ENCODE measurements around the gene SRCIN1. TPM values are rescaled to one million over a fixed set of nuclear protein-coding genes. Genes with fewer than 3 reads are reported as not detected.
"Not testable (repeated sequence)": the region's sequence is repeated elsewhere in the genome, so short reads cannot be mapped to it uniquely, and the experiment has no call there.

SRCIN1 gene
- total RNA-seq, 1 donor from 2014 or later, result not detected

DNA sequence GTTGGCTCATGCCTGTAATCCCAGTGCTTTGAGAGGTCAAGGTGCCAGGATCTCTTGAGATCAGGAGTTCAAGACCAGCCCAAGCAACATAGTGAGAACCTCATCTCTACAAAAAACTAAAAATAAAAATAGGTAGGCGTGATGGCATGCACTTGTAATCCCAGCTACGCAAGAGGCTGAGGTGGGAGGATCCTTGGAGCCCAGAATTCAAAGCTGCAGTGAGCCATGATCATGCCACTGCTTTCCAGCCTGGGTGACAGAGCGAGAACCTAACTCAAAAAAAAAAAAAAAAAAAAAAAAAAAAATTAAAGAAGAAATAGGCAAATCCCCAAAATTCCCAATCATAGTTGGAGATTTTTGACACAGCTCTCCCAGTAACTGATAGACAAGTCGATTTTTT, 32.2 kb upstream of the SRCIN1 start:
- Histone ChIP-seq H3K36me3 (no peaks in the 10 kb centered on the region), H3K4me1 (no peaks in the 10 kb centered on the region), H3K27ac (no peak overlapping the region), H3K27me3 (no peaks in the 10 kb centered on the region), H3K4me3 (no peak overlapping the region), H3K9me3 (no peaks in the 10 kb centered on the region)
- peak in 1 of 2 donors; percentile 25 for DNase-seq (ENCODE audit: low spot score in 2 of 2)
- TF ChIP-seq, protein P1, sequence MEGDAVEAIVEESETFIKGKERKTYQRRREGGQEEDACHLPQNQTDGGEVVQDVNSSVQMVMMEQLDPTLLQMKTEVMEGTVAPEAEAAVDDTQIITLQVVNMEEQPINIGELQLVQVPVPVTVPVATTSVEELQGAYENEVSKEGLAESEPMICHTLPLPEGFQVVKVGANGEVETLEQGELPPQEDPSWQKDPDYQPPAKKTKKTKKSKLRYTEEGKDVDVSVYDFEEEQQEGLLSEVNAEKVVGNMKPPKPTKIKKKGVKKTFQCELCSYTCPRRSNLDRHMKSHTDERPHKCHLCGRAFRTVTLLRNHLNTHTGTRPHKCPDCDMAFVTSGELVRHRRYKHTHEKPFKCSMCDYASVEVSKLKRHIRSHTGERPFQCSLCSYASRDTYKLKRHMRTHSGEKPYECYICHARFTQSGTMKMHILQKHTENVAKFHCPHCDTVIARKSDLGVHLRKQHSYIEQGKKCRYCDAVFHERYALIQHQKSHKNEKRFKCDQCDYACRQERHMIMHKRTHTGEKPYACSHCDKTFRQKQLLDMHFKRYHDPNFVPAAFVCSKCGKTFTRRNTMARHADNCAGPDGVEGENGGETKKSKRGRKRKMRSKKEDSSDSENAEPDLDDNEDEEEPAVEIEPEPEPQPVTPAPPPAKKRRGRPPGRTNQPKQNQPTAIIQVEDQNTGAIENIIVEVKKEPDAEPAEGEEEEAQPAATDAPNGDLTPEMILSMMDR (IDR thresholded peaks at IDR 0.05), result no peak
- intact Hi-C loops (cut with DNase I), result no loop called here

DNA sequence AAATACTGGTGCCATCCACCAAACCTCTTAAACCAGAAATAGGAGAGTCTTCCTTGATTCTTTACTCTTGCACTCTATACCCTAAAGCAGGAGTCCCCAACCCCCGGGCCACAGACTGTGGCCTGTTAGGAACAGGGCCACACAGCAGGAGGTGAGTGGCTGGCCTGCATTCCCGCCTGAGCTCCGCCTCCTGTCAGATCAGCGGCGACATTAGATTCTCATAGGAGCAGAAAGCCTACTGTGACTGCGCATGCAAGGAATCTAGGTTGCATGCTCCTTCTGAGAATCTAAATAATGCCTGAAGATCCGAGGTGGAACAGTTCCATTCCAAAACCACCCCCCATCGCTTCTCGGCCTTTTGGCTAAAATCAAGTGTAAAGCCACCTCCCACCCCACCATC, 30.3 kb upstream of the SRCIN1 start:
- Histone ChIP-seq H3K27ac (no peak overlapping the region), H3K9me3 (no peaks in the 10 kb centered on the region), H3K4me1 (no peaks in the 10 kb centered on the region), H3K36me3 (no peaks in the 10 kb centered on the region), H3K27me3 (no peaks in the 10 kb centered on the region), H3K4me3 (no peak overlapping the region)
- TF ChIP-seq, protein P1 (IDR thresholded peaks at IDR 0.05), result no peak
- DNase-seq (ENCODE audit: low spot score in 2 of 2), result peak in 1 of 2 donors; percentile 18
- intact Hi-C loops (cut with DNase I), result no loop called here

DNA sequence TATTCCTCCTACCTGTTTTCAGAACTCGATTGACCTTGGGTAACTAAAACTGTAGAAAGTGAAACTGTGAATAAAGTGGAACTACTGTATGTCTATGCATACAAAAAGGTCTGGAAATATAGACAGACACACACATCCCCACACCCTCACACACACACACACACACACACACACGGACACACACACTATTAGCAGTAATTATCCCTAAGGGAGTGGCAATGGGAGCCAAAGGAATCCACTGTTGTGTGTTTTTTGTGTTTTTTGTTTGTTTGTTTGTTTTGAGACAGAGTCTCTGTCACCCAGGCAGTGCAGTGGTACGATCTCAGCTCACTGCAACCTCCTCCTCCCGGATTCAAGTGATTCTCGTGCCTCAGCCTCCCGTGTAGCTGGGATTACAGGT, 26.6 kb upstream of the SRCIN1 start:
- Histone ChIP-seq H3K27me3 (no peaks in the 10 kb centered on the region), H3K27ac (no peak overlapping the region), H3K4me3 (no peak overlapping the region), H3K4me1 (no peaks in the 10 kb centered on the region), H3K9me3 (no peaks in the 10 kb centered on the region), H3K36me3 (no peaks in the 10 kb centered on the region)
- TF ChIP-seq, protein P1 (IDR thresholded peaks at IDR 0.05), result no peak
- DNase-seq (ENCODE audit: low spot score in 2 of 2), result peak in 1 of 2 donors; percentile 27
- intact Hi-C loops (cut with DNase I), result no loop called here

DNA sequence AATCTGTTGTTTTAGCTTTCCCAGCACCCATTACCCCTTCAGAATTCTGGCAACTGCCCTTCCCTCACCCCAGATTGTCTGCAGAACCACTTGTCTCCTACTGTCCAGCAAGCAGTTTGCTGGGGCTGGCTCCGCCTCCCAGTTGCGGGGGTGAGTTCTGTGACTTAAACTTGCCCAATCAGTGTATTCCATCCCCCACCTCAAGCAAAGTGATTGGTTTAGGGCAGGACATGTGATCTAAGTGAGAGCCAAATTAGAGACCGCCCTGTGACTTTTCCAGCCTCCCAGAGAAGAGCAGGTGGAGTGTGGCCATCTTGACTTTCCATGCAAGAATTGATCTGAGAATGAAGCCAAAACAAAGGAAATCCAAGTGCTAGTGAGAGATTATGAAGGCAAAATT, 22.7 kb upstream of the SRCIN1 start:
- Histone ChIP-seq H3K27ac (no peak overlapping the region), H3K4me1 (no peaks in the 10 kb centered on the region), H3K36me3 (no peaks in the 10 kb centered on the region), H3K9me3 (no peaks in the 10 kb centered on the region), H3K4me3 (no peak overlapping the region), H3K27me3 (no peaks in the 10 kb centered on the region)
- DNase-seq (ENCODE audit: low spot score in 2 of 2), result peak in 1 of 2 donors; percentile 7
- intact Hi-C loops (cut with DNase I), result no loop called here
- TF ChIP-seq, protein P1 (IDR thresholded peaks at IDR 0.05), result no peak

DNA sequence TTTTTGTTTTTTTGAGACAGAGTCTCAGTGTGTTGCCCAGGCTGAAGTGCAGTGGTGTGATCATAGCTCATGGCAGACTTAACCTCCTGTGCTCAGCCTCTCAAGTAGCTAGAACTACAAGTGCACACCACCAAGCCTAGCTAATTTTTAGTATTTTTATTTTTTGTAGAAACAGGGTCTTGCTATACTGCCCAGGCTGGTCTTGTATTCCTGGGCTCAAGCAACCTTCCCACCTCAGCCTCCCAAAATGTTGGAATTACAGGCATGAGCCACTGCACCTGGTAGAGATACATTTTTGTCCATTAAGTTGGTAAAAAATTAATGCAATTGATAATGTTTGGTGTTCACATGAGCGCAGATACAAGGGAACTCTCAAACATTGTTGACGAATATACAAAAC, 22.2 kb upstream of the SRCIN1 start:
- Histone ChIP-seq H3K4me3 (no peak overlapping the region), H3K36me3 (no peaks in the 10 kb centered on the region), H3K27me3 (no peaks in the 10 kb centered on the region), H3K9me3 (no peaks in the 10 kb centered on the region), H3K4me1 (no peaks in the 10 kb centered on the region), H3K27ac (no peak overlapping the region)
- TF ChIP-seq, protein P1 (IDR thresholded peaks at IDR 0.05), result no peak
- no peak for DNase-seq (ENCODE audit: low spot score in 2 of 2)
- intact Hi-C loops (cut with DNase I), result no loop called here

DNA sequence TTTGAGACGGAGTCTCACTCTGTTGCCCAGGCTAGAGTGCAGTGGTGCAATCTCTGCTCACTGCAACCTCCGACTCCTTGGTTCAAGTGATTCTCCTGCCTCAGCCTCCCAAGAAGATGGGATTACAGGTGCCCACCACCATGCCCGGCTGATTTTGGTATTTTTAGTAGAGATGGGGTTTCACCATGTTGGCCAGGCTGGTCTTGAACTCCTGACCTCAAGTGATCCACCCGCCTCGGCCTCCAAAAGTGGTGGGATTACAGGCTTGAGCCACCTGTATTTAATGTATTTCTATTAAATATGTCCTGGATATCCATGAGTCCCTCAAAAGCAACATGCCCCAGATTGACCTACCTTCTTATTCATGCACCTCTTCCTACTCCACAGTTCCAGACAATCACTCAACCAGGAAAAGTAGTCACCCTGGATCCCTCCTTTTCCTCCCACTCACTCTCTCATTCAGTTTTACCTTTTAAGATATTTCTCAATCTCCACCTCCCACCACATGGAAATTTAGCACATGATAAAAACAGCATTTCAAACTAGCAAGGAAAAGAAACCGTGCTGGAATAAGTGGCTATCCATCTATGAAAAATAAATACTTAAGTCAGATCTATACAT, 21.0 kb upstream of the SRCIN1 start:
- H3K4me1 ChIP-seq; H3K36me3 ChIP-seq; intact Hi-C loops (cut with DNase I); H3K27ac ChIP-seq; H3K27me3 ChIP-seq; H3K4me3 ChIP-seq; H3K9me3 ChIP-seq: not testable (repeated sequence)
- DNase-seq (ENCODE audit: low spot score in 2 of 2), result peak in 1 of 2 donors; percentile 58
